HepG2 (cell line): ENCODE data around the gene CTDP1. TPM values are rescaled to one million over a fixed set of nuclear protein-coding genes. Genes with fewer than 3 reads are reported as not detected.

Experiments used
- EHMT2 ChIP-seq: fragments of 200-600 bp; sonication (generic); IDR thresholded peaks from 2 replicates; pipeline ENCODE4 v1.7.0; 2017; ENCODE audit warnings: antibody characterized with exemption, low read depth, low read length, borderline replicate concordance
- PHB2 ChIP-seq: fragments of 450-650 bp; IDR thresholded peaks from 2 replicates; pipeline ENCODE4 v1.6.1; 2018; ENCODE audit not compliant: partially characterized antibody
- ZNF3 ChIP-seq: IDR thresholded peaks from 2 replicates; pipeline ENCODE4 v1.7.0; 2017; ENCODE audit warnings: inconsistent platforms
- polyA plus RNA-seq, 8 experiments: library from polyadenylated mRNA; depleted of rRNA in 3 of 8; stranded (reverse) in 7 of 8; unstranded in 1 of 8; fragments of >200 nt; fragmentation: Illumina TruSeq in 4 of 8; extraction: Trizol in 4 of 8; gene quantifications; 2 replicates each; pipeline versions ENCODE4 v1.2.1 to v1.2.3, GENCODE V29; 2011 to 2016; ENCODE audit warnings: low read depth in 4 of 8, missing spikeins in 1 of 8, mixed read lengths in 1 of 8; ENCODE audit not compliant: insufficient read depth in 1 of 8
- total RNA-seq, 5 experiments: library from RNA; depleted of rRNA; stranded (reverse); fragments of >200 nt; fragmentation: Illumina TruSeq; extraction: Trizol; gene quantifications; 2 replicates each; pipeline ENCODE4 v1.2.3, GENCODE V29; 2016; ENCODE audit warnings: low read depth in 1 of 5
- TF ChIP-seq, protein P1 (sequence below): sonication (generic); formaldehyde crosslinking; IDR thresholded peaks from 2 replicates; pipeline ENCODE4 v1.4.0; 2020; ENCODE audit warnings: mild to moderate bottlenecking, missing genetic modification reagents
- TF ChIP-seq, protein P2 (sequence below): sonication (generic); formaldehyde crosslinking; IDR thresholded peaks from 2 replicates; pipeline ENCODE4 v1.5.0; 2020; ENCODE audit warnings: mild to moderate bottlenecking, missing genetic modification reagents
- TF ChIP-seq, protein P3 (sequence below): sonication (generic); formaldehyde crosslinking; IDR thresholded peaks from 2 replicates; pipeline ENCODE4 v1.4.0; 2020; ENCODE audit warnings: missing genetic modification reagents; ENCODE audit errors: not compliant biosample characterization
- TF ChIP-seq, protein P4 (sequence below): sonication (generic); formaldehyde crosslinking; IDR thresholded peaks from 2 replicates; pipeline ENCODE4 v1.4.0; 2020; ENCODE audit warnings: missing genetic modification reagents
- TF ChIP-seq, protein P5 (sequence below): sonication (generic); formaldehyde crosslinking; IDR thresholded peaks from 2 replicates; pipeline ENCODE4 v1.5.0; 2020; ENCODE audit warnings: missing genetic modification reagents

Gene CTDP1
- total and polyA plus RNA-seq, 2 of the 13 experiments (the other 11 are each of a cell fraction or from before 2014, with no cell fraction given), result 6.9 to 11.0 TPM

DNA sequence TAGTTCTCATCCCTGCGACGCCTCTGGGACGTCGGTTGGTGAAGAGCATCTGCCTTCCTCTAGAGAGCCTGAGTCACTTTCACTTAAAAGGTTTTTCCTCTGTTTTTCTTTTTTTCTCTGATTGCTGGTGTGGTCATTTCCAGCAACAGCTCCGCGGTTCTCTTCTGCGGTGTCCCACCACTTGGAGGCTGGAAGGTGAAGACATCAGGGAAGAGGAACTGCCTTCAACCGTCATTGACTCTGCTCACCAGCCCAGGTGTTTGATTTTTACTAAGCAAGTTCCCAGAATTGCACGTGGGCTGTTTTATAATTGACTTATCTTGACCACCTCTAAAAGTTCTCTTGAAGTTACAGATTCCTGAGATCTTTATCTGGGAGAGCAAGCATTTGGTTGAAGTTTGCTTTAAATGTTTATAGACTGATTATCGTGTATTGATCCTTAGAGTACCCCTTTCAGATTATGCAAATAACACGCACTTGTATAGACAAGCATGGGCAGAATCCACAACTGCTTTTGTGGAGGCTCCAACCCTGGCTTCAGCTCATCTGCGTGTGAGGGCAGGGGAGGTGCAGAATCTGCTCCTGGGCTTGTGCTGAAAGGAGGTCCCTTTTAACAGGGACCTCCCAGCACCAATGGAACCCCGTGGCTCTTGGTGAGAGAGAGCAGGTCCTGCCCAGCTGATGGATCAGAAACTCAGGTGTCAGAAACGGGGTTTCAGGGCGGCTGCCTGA lies 3.5 kb downstream of the CTDP1 start (continued):
- TF ChIP-seq, protein P1, sequence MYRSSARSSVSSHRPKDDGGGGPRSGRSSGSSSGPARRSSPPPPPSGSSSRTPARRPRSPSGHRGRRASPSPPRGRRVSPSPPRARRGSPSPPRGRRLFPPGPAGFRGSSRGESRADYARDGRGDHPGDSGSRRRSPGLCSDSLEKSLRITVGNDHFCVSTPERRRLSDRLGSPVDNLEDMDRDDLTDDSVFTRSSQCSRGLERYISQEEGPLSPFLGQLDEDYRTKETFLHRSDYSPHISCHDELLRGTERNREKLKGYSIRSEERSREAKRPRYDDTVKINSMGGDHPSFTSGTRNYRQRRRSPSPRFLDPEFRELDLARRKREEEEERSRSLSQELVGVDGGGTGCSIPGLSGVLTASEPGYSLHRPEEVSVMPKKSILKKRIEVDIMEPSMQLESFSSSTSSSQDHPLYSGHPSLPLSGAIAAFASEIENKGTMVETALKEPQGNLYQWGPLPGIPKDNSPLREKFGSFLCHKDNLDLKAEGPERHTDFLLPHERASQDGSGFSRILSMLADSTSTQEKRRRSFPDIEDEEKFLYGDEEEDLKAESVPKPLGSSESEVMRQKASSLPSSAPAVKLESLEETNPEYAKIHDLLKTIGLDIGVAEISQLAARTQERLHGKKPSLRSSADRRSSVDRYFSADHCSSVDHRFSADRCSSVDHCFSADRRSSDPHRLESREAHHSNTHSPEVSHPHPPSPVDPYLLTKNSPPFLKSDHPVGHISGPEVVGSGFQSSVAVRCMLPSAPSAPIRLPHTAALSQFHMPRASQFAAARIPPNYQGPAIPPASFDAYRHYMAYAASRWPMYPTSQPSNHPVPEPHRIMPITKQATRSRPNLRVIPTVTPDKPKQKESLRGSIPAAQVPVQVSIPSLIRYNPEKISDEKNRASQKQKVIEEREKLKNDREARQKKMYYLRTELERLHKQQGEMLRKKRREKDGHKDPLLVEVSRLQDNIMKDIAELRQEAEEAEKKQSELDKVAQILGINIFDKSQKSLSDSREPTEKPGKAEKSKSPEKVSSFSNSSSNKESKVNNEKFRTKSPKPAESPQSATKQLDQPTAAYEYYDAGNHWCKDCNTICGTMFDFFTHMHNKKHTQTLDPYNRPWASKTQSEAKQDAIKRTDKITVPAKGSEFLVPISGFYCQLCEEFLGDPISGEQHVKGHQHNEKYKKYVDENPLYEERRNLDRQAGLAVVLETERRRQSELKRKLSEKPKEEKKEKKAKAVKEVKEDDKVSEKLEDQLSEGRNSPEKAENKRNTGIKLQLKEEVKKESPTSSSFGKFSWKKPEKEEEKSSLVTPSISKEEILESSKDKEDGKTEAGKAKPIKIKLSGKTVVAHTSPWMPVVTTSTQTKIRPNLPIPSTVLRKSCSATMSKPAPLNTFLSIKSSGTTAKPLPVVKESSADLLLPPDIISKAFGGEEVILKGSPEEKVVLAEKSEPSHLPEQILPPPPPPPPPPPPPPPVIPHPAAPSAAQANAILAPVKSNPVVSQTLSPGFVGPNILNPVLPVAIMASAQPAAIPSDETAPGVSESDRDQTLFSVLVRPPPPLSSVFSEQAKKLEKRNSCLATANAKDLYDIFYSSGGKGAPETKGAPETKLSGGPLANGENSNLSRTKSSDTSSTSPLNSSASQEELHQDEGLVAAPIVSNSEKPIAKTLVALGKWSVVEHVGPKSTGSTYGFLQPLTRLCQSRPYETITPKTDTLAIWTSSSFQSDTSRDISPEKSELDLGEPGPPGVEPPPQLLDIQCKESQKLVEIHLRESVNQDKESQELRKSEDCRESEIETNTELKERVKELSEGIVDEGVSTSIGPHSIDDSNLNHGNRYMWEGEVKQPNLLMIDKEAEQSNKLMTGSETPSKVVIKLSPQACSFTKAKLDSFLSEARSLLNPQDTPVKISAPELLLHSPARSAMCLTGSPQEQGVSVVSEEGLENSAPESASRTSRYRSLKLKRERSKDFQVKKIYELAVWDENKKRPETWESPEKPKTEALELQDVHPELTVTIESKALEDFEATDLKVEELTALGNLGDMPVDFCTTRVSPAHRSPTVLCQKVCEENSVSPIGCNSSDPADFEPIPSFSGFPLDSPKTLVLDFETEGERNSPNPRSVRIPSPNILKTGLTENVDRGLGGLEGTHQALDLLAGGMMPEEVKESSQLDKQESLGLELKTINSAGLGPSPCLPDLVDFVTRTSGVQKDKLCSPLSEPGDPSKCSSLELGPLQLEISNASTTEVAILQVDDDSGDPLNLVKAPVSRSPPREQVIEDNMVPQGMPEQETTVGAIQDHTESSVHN, result no peak
- TF ChIP-seq, protein P2, sequence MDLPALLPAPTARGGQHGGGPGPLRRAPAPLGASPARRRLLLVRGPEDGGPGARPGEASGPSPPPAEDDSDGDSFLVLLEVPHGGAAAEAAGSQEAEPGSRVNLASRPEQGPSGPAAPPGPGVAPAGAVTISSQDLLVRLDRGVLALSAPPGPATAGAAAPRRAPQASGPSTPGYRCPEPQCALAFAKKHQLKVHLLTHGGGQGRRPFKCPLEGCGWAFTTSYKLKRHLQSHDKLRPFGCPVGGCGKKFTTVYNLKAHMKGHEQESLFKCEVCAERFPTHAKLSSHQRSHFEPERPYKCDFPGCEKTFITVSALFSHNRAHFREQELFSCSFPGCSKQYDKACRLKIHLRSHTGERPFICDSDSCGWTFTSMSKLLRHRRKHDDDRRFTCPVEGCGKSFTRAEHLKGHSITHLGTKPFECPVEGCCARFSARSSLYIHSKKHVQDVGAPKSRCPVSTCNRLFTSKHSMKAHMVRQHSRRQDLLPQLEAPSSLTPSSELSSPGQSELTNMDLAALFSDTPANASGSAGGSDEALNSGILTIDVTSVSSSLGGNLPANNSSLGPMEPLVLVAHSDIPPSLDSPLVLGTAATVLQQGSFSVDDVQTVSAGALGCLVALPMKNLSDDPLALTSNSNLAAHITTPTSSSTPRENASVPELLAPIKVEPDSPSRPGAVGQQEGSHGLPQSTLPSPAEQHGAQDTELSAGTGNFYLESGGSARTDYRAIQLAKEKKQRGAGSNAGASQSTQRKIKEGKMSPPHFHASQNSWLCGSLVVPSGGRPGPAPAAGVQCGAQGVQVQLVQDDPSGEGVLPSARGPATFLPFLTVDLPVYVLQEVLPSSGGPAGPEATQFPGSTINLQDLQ (CRISPR knock-in tag), result no peak
- TF ChIP-seq EHMT2 (no peak), PHB2 (no peak), ZNF3 (CRISPR knock-in tag) (no peak)
- TF ChIP-seq, protein P3, sequence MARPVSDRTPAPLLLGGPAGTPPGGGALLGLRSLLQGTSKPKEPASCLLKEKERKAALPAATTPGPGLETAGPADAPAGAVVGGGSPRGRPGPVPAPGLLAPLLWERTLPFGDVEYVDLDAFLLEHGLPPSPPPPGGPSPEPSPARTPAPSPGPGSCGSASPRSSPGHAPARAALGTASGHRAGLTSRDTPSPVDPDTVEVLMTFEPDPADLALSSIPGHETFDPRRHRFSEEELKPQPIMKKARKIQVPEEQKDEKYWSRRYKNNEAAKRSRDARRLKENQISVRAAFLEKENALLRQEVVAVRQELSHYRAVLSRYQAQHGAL, result no peak
- TF ChIP-seq, protein P4, sequence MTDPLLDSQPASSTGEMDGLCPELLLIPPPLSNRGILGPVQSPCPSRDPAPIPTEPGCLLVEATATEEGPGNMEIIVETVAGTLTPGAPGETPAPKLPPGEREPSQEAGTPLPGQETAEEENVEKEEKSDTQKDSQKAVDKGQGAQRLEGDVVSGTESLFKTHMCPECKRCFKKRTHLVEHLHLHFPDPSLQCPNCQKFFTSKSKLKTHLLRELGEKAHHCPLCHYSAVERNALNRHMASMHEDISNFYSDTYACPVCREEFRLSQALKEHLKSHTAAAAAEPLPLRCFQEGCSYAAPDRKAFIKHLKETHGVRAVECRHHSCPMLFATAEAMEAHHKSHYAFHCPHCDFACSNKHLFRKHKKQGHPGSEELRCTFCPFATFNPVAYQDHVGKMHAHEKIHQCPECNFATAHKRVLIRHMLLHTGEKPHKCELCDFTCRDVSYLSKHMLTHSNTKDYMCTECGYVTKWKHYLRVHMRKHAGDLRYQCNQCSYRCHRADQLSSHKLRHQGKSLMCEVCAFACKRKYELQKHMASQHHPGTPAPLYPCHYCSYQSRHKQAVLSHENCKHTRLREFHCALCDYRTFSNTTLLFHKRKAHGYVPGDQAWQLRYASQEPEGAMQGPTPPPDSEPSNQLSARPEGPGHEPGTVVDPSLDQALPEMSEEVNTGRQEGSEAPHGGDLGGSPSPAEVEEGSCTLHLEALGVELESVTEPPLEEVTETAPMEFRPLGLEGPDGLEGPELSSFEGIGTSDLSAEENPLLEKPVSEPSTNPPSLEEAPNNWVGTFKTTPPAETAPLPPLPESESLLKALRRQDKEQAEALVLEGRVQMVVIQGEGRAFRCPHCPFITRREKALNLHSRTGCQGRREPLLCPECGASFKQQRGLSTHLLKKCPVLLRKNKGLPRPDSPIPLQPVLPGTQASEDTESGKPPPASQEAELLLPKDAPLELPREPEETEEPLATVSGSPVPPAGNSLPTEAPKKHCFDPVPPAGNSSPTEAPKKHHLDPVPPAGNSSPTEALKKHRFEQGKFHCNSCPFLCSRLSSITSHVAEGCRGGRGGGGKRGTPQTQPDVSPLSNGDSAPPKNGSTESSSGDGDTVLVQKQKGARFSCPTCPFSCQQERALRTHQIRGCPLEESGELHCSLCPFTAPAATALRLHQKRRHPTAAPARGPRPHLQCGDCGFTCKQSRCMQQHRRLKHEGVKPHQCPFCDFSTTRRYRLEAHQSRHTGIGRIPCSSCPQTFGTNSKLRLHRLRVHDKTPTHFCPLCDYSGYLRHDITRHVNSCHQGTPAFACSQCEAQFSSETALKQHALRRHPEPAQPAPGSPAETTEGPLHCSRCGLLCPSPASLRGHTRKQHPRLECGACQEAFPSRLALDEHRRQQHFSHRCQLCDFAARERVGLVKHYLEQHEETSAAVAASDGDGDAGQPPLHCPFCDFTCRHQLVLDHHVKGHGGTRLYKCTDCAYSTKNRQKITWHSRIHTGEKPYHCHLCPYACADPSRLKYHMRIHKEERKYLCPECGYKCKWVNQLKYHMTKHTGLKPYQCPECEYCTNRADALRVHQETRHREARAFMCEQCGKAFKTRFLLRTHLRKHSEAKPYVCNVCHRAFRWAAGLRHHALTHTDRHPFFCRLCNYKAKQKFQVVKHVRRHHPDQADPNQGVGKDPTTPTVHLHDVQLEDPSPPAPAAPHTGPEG (CRISPR knock-in tag), result no peak
- TF ChIP-seq, protein P5, sequence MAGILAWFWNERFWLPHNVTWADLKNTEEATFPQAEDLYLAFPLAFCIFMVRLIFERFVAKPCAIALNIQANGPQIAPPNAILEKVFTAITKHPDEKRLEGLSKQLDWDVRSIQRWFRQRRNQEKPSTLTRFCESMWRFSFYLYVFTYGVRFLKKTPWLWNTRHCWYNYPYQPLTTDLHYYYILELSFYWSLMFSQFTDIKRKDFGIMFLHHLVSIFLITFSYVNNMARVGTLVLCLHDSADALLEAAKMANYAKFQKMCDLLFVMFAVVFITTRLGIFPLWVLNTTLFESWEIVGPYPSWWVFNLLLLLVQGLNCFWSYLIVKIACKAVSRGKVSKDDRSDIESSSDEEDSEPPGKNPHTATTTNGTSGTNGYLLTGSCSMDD (CRISPR knock-in tag), result no peak
